Stimulated activated CD4-positive, alpha-beta T cell treated with anti-CD3 and anti-CD28 coated beads, Interleukin-15, amount 100 ng/mL, for 1 hour (primary cell): Measurements from ENCODE around the gene AHNAK2.
"Not testable (repeated sequence)": the region's sequence is repeated elsewhere in the genome, so short reads cannot be mapped to it uniquely, and the experiment has no call there.

ENCODE experiments used
- DNase-seq, 2 donors: peaks; one replicate each; pipeline ENCODE4 v3.0.0-alpha.2; 2020; ENCODE audit warnings: low read depth in 1 of 2, low spot score in 1 of 2

The AHNAK2 gene

DNA sequence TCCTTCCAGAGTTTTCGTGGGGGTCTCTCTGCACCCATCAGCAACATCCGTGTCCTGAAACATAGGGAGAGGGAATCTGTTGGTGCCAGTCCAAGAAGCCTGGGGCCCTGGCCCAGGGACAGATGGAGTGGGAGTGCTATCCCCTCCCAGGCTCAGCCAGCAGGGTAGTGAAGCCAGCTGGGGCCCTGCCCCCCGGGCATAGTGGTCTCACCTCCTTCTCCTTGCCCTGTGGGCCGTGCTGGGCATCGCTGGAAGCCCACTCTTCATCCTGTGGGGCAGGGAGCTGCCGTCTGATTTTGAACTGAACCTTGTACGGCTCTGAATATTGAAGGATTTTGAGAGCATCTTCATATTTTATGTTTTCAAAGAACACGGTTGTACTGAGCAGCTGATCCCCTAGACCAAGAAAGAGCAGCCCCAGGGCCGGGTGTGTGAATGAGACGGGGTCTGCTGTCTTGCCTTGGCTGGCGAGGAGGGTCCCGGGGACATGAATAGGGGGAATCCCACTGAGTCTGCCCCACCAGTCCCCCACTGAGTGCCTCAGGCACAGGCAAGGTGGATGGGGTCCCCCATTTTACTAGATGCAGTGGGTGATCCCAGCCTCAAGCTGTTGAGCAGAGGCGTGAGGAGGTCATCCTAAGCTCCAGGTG lies 23.3 kb downstream of the AHNAK2 start:
- DNase-seq: no peak

DNA sequence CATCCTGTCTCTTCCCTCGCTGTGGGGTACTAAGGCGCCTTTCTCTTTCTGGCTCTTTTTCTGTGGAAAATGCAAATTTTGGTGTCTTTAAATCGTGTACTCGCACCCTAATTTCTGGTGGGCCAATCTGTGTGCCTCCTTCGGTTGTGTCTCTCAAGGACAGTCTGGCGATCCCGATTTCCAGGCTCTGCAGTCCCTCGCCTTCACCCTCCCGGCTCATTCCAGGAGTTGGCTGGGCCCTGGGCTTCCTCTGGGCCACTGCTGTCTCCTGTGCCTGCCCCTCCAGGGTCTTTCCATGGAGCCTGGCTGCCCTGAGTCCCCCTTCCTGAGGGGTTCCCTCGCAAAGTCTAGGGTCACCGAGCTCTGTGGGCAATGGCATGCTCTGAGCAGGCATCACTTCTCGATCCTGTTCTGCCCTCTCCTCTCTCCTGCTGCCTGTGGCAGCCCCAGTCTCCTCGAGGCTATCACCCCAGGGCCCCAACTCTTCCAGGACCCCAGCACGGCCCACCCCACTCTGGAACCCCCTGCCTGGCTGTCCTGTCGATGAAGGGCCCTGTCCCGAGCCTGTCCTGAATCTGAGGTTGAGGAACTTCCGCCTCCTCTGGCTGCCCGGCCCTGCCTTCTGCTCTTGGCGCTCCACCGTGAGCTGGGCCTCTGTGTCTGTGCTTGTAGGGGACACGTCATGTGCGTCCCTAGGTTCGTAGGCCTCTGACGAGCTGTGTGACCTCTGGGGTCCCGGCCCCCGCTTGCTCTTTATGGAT lies 24.1 kb downstream of the AHNAK2 start:
- no peak for DNase-seq

DNA sequence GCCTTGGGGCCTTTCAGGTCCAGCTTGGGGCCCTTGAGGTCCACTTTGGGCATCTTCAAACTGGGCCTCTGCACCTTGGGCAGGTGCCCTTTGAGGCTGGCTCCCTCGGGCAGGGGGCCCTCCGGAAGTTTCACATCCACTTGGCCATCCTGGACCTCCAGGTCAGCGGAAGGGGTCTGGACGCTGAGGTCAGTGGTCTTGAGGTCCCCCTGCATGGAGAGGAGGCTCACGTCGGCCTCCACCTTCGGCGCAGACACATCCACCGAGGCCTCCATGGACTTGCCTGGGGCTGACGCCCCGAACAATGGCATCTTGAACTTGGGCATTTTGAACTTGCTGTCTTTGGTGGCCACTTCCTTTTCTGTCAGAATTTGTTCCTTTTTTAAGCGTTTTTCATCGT lies 25.1 kb downstream of the AHNAK2 start:
- DNase-seq: no peak

DNA sequence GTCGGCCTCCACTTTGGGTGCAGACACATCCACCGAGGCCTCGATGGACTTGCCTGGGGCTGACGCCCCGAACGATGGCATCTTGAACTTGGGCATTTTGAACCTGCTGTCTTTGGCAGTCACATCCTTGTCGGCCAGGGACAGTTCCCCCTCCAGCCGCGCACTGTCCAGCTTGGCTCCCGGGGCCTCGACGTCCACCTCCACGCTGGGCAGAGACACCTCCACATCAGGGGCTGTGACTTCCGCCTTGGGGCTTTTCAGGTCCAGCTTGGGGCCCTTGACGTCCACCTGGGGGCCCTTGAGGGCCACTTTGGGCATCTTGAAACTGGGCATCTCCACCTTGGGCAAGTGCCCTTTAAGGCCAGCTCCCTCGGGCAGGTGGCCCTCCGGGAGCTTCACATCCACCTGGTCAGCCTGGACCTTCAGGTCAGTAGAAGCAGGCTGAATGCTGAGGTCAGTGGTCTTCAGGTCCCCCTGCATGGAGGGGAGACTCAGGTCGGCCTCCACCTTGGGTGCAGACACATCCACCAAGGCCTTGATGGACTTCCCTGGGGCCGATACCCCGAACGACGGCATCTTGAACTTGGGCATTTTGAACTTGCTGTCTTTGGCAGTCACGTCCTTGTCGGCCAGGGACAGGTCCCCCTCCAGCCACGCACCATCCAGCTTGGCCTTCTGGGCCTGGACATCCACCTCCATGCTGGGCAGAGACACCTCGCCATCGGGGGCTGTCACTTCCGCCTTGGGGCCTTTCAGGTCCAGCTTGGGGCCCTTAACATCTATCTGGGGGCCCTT lies 26.1 kb downstream of the AHNAK2 start:
- DNase-seq: not testable (repeated sequence)

DNA sequence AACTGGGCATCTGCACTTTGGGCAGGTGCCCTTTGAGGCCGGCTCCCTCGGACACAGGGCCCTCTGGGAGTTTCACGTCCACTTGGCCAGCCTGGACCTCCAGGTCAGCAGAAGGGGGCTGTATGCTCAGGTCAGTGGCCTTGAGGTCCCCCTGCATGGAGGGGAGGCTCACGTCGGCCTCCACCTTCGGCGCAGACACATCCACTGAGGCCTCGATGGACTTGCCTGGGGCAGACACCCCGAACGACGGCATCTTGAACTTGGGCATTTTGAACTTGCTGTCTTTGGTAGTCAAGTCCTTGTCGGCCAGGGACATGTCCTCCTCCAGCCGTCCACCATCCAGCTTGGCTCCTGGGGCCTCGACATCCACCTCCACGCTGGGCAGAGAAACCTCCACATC lies 27.5 kb downstream of the AHNAK2 start:
- not testable (repeated sequence) for DNase-seq

DNA sequence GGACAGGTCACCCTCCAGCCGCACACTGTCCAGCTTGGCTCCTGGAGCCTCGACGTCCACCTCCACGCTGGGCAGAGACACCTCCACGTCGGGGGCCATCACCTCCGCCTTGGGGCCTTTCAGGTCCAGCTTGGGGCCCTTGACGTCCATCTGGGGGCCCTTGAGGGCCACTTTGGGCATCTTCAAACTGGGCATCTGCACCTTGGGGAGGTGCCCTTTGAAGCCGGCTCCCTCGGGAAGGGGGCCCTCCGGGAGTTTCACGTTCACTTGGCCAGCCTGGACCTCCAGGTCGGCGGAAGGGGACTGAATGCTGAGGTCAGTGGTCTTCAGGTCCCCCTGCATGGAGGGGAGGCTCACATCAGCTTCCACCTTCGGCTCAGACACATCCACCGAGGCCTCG lies 28.2 kb downstream of the AHNAK2 start:
- DNase-seq: no peak

DNA sequence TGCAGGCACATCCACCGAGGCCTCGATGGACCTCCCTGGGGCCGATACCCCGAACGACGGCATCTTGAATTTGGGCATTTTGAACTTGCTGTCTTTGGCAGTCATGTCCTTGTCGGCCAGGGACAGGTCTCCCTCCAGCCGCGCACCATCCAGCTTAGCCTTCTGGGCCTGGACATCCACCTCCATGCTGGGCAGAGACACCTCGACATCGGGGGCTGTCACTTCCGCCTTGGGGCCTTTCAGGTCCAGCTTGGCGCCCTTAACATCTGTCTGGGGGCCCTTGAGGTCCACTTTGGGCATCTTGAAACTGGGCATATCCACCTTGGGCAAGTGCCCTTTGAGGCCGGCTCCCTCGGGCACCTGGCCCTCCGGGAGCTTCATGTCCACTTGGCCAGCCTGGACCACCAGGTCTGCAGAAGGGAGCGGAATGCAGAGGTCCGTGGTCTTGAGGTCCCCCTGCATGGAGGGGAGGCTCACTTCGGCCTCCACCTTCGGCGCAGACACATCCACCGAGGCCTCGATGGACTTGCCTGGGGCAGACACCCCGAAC lies 28.7 kb downstream of the AHNAK2 start:
- DNase-seq: not testable (repeated sequence)

DNA sequence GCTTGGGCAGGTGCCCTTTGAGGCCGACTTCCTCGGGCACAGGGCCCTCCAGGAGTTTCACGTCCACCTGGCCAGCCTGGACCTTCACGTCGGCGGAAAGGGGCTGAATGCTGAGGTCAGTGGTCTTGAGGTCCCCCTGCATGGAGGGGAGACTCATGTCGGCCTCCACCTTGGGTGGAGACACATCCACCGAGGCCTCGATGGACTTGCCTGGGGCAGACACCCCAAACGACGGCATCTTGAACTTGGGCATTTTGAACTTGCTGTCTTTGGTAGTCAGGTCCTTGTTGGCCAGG lies 29.5 kb downstream of the AHNAK2 start:
- DNase-seq: no peak

DNA sequence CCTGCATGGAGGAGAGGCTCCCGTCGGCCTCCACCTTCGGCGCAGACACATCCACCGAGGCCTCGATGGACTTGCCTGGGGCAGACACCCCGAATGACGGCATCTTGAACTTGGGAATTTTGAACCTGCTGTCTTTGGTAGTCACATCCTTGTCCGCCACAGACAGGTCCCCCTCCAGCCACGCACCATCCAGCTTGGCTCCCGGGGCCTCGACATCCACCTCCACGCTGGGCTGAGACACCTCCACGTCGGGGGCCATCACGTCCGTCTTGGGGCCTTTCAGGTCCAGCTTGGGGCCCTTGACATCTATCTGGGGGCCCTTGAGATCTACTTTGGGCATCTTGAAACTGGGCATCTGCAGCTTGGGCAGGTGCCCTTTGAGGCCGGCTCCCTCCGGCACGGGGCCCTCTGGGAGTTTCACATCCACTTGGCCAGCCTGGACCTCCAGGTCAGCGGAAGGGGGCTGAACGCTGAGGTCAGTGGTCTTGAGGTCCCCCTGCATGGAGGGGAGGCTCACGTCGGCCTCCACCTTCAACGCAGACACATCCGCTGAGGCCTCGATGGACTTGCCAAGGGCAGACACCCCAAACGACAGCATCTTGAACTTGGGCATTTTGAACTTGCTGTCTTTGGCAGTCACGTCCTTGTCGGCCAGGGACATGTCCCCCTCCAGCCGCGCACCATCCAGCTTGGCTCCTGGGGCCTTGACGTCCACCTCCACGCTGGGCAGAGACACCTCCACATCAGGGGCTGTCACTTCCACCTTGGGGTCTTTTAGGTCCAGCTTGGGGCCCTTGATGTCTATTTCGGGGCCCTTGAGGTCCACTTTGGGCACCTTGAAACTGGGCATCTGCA lies 30.1 kb downstream of the AHNAK2 start:
- DNase-seq: not testable (repeated sequence)

DNA sequence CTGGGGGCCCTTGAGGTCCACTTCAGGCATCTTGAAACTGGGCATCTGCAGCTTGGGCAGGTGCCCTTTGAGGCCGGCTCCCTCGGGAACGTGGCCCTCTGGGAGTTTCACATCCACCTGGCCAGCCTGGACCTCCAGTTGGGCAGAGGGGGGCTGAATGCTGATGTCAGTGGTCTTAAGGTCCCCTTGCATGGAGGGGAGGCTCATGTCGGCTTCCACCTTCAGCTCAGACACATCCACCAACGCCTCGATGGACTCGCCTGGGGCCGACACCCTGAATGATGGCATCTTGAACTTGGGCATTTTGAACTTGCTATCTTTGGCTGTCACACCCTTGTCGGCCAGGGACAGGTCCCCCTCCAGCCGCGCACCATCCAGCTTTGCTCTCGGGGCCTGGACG lies 31.0 kb downstream of the AHNAK2 start:
- DNase-seq: not testable (repeated sequence)

DNA sequence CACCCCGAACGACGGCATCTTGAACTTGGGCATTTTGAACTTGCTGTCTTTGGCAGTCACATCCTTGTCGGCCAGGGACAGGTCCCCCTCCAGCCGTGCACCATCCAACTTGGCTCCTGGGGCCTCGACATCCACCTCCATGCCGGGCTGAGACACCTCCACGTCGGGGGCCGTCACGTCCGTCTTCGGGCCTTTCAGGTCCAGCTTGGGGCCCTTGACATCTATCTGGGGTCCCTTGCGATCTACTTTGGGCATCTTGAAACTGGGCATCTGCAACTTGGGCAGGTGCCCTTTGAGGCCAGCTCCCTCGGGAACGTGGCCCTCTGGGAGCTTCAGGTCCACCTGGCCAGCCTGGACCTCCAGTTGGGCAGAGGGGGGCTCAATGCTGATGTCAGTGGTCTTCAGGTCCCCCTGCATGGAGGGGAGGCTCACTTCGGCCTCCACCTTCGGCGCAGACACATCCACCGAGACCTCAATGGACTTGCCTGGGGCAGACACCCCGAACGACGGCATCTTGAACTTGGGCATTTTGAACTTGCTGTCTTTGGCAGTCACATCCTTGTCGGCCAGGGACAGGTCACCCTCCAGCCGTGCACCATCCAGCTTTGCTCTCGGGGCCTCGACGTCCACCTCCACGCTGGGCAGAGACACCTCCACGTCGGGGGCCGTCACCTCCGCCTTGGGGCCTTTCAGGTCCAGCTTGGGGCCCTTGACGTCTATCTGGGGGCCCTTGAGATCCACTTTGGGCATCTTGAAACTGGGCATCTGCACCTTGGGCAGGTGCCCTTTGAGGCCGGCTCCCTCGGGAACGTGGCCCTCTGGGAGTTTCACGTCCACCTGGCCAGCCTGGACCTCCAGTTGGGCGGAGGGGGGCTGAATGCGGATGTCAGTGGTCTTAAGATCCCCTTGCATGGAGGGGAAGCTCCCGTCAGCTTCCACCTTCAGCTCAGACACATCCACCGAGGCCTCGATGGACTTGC lies 31.9 kb downstream of the AHNAK2 start:
- not testable (repeated sequence) for DNase-seq

DNA sequence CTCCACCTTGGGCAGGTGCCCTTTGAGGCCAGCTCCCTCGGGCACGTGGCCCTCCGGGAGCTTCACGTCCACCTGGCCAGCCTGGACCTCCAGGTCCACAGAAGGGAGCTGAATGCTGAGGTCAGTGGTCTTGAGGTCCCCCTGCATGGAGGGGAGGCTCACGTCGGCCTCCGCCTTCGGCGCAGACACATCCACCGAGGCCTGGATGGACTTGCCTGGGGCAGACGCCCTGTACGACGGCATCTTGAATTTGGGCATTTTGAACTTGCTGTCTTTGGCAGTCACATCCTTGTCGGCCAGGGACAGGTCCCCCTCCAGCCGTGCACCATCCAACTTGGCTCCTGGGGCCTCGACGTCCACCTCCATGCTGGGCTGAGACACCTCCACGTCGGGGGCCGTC lies 32.9 kb downstream of the AHNAK2 start:
- not testable (repeated sequence) for DNase-seq

DNA sequence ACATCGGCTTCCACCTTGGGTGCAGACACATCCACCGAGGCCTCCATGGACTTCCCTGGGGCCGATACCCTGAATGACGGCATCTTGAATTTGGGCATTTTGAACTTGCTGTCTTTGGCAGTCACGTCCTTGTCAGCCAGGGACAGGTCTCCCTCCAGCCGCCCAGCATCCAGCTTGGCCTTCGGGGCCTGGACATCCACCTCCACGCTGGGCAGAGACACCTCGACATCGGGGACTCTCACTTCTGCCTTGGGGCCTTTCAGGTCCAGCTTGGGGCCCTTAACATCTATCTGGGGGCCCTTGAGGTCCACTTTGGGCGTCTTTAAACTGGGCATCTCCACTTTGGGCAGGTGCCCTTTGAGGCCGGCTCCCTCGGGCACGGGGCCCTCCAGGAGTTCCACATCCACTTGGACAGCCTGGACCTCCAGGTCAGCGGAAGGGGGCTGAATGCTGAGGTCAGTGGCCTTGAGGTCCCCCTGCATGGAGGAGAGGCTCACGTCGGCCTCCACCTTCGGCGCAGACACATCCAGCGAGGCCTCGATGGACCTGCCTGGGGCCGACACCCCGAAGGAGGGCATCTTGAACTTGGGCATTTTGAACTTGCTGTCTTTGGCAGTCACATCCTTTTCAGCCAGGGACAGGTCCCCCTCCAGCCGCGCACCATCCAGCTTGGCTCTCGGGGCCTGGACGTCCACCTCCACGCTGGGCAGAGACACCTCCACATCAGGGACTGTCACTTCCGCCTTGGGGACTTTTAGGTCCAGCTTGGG lies 33.6 kb downstream of the AHNAK2 start:
- not testable (repeated sequence) for DNase-seq

DNA sequence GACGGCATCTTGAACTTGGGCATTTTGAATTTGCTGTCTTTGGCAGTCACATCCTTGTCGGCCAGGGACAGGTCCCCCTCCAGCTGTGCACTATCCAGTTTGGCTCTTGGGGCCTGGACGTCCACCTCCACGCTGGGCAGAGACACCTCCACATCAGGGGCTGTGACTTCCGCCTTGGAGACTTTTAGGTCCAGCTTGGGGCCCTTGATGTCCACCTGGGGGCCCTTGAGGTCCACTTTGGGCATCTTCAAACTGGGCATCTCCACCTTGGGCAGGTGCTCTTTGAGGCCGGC lies 34.2 kb downstream of the AHNAK2 start:
- DNase-seq: not testable (repeated sequence)

DNA sequence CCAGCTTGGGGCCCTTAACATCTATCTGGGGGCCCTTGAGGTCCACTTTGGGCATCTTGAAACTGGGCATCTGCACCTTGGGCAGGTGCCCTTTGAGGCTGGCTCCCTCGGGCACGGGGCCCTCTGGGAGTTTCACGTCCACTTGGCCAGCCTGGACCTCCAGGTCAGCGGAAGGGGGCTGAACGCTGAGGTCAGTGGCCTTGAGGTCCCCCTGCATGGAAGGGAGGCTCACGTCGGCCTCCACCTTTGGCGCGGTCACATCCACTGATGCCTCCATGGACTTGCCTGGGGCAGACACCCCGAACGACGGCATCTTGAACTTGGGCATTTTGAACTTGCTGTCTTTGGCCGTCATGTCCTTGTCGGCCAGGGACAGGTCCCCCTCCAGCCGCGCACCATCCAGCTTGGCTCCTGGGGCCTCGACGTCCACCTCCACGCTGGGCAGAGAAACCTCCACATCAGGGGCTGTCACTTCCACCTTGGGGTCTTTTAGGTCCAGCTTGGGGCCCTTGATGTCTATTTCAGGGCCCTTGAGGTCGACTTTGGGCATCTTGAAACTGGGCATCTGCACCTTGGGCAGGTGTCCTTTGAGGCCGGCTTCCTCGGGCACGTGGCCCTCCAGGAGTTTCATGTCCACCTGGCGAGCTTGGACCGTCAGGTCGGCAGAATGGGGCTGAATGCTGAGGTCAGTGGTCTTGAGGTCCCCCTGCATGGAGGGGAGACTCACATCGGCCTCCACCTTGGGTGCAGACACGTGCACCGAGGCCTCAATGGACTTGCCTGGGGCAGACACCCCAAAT lies 34.8 kb downstream of the AHNAK2 start:
- not testable (repeated sequence) for DNase-seq

DNA sequence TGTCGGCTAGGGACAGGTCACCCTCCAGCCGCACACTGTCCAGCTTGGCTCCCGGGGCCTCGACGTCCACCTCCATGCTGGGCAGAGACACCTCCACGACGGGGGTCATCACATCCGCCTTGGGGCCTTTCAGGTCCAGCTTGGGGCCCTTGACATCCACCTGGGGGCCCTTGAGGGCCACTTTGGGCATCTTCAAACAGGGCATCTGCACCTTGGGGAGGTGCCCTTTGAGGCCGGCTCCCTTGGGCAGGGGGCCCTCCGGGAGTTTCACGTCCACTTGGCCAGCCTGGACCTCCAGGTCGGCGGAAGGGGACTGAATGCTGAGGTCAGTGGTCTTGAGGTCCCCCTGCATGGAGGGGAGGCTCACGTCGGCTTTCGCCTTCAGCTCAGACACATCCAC lies 35.6 kb downstream of the AHNAK2 start:
- DNase-seq: no peak

DNA sequence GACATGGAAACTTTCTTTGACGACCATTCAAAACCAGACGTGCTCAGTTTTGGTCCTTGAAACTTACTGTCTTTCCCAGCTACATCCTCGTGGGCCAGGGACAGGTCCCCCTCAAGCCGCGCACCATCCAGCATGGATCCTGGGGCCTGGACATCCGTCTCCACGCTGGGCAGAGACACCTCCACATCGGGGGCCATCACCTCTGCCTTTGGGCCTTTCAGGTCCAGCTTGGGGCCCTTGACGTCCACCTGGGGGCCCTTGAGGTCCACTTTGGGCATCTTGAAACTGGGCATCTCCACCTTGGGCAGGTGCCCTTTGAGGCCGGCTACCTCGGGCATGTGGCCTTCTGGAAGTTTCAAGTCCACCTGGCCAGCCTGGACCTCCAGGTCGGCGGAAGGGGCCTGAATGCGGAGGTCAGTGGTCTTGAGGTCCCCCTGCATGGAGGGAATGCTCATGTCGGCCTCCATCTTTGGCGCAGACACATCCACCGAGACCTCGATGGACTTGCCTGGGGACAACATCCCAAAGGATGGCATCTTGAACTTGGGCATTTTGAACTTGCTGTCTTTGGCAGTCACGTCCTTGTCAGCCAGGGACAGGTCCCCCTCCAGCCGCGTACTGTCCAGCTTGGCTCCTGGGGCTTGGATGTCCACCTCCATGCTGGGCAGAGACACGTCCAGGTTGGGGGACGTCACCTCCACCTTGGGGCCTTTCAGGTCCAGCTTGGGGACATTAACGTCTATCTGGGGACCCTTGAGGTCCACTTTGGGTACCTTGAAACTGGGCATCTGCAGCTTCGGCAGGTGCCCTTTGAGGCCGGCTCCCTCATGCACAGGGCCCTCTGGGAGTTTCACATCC lies 36.4 kb downstream of the AHNAK2 start:
- no peak for DNase-seq
